Keratinocyte (primary cell): ENCODE data around the gene ARL3.
A peak's percentile ranks its signal among the peaks of the same experiment; 100 is the strongest.

ENCODE experiments used
- EZH2 ChIP-seq: IDR thresholded peaks from one replicate; pipeline ENCODE4 v1.6.1; 2012; ENCODE audit warnings: inconsistent platforms, mild to moderate bottlenecking, low read length, moderate library complexity
- TF ChIP-seq, protein P1 (sequence below), 3 experiments: IDR thresholded peaks in 1 of 3; conservative IDR thresholded peaks in 1 of 3; optimal IDR thresholded peaks in 1 of 3; 2 replicates in 2 of 3; 3 replicates in 1 of 3; pipeline versions ENCODE3 to v1.5.1; 2011; ENCODE audit warnings: low read length in 3 of 3, mild to moderate bottlenecking in 3 of 3, moderate library complexity in 2 of 3, control low read depth in 1 of 3, inconsistent platforms in 1 of 3; ENCODE audit not compliant: insufficient read depth in 2 of 3; ENCODE audit errors: extremely low read depth in 1 of 3

DNA sequence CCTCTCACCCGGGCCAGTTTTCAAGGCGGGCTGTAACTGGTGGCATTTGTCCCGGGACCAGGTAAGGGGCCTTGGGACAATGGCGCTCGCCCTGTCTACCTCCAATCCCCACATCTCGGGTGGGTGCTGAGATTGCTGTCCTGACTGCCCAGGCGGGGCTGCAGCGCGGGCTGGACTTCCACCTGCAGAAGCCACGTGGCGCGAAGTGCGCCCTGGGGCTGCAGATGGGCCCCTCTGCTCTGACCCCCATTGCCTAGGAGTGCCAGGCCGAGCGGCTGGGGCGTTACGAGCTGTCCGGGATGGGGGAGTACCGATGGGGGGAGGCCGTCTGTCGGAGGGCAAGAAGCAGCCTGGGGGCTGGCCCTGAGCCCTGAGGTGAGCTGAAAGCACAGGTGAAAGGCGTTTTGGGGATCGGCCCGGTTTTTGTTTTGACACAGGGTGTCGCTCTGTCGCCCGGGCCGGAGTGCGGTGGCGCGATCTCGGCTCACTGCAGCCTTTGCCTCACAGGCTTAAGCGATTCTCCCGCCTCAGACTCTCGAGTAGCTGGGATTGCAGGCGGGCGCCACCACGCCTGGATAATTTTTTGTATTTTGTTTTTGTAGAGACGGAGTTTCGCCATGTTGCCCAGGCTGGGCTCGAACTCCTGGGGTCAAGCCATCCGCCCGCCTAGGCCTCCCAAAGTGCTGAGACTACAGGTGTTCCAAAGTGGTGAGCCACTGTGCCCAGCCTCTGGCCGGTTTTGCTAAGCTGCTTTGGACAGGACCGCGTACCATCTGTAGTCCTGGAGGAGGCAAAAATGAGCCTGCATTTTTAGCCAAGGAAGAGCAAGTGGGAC is 641 bp upstream of the ARL3 start, which contains the start of gene SFXN2:
- TF ChIP-seq, protein P1, sequence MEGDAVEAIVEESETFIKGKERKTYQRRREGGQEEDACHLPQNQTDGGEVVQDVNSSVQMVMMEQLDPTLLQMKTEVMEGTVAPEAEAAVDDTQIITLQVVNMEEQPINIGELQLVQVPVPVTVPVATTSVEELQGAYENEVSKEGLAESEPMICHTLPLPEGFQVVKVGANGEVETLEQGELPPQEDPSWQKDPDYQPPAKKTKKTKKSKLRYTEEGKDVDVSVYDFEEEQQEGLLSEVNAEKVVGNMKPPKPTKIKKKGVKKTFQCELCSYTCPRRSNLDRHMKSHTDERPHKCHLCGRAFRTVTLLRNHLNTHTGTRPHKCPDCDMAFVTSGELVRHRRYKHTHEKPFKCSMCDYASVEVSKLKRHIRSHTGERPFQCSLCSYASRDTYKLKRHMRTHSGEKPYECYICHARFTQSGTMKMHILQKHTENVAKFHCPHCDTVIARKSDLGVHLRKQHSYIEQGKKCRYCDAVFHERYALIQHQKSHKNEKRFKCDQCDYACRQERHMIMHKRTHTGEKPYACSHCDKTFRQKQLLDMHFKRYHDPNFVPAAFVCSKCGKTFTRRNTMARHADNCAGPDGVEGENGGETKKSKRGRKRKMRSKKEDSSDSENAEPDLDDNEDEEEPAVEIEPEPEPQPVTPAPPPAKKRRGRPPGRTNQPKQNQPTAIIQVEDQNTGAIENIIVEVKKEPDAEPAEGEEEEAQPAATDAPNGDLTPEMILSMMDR (optimal IDR thresholded peaks at IDR 0.05 in 1 of 3, IDR thresholded peaks at IDR 0.05 in 1 of 3, conservative IDR thresholded peaks at IDR 0.05 in 1 of 3; ENCODE audit: extremely low read depth in 1 of 3, insufficient read depth in 2 of 3, low read length in 3 of 3), result peak in 1 of 3 experiments; percentile 7
- no peak for TF ChIP-seq EZH2
